ENCODE results near the gene ZNRF3. TPM values are rescaled to one million over a fixed set of nuclear protein-coding genes. Genes with fewer than 3 reads are reported as not detected.

Gene ZNRF3
- total RNA-seq, 4 donors from 2014 or later = 6.1 to 23.2 (median 12.0) TPM

GRCh38 chr22:29014293-29014692 lies 130.9 kb downstream of the ZNRF3 start:
- TF ChIP-seq POLR2A (IDR thresholded peaks at IDR 0.05) = no peak
- TF ChIP-seq, protein P1, sequence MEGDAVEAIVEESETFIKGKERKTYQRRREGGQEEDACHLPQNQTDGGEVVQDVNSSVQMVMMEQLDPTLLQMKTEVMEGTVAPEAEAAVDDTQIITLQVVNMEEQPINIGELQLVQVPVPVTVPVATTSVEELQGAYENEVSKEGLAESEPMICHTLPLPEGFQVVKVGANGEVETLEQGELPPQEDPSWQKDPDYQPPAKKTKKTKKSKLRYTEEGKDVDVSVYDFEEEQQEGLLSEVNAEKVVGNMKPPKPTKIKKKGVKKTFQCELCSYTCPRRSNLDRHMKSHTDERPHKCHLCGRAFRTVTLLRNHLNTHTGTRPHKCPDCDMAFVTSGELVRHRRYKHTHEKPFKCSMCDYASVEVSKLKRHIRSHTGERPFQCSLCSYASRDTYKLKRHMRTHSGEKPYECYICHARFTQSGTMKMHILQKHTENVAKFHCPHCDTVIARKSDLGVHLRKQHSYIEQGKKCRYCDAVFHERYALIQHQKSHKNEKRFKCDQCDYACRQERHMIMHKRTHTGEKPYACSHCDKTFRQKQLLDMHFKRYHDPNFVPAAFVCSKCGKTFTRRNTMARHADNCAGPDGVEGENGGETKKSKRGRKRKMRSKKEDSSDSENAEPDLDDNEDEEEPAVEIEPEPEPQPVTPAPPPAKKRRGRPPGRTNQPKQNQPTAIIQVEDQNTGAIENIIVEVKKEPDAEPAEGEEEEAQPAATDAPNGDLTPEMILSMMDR (IDR thresholded peaks at IDR 0.05) = no peak
- Histone ChIP-seq H3K27ac (no peak overlapping the region), H3K27me3 (no peaks in the 10 kb centered on the region), H3K4me1 (no peaks in the 10 kb centered on the region), H3K4me3 (no peak overlapping the region), H3K36me3 (no peaks in the 10 kb centered on the region), H3K9me3 (no peaks in the 10 kb centered on the region)
- no peak for DNase-seq
- intact Hi-C loops (cut with DNase I; ENCODE audit: low total_unique reads) = no loop called here

DNA sequence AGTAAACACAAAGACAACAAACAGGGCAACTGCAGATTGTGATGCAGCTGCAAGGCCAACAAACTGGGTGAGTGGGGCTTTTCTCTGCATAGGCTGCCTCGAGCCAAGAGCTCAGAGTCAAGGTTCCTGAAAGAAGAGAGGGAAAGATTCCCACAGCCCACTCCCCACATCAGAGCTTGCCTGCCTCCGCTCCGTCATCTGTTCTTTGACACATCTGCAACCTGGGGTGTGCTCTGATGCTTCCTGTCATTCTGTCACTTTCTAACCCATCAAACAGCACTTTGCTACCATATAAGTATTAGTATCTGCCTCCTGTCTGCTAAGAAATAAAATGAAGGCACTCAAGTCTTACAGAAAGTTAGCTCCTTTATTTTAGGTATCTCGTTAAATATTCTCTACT lies 131.4 kb downstream of the ZNRF3 start:
- H3K4me1 ChIP-seq = no peaks in the 10 kb centered on the region
- no peak for DNase-seq
- no peak overlapping the region for H3K27ac ChIP-seq
- TF ChIP-seq POLR2A (IDR thresholded peaks at IDR 0.05) = no peak
- TF ChIP-seq, protein P1 (IDR thresholded peaks at IDR 0.05) = no peak
- H3K4me3 ChIP-seq = no peak overlapping the region
- no peaks in the 10 kb centered on the region for H3K36me3 ChIP-seq
- H3K27me3 ChIP-seq = no peaks in the 10 kb centered on the region
- H3K9me3 ChIP-seq = no peaks in the 10 kb centered on the region
- intact Hi-C loops (cut with DNase I; ENCODE audit: low total_unique reads) = no loop called here

GRCh38 chr22:29016067-29016938 lies 132.9 kb downstream of the ZNRF3 start:
- Histone ChIP-seq H3K27ac (no peak overlapping the region), H3K36me3 (no peaks in the 10 kb centered on the region), H3K4me3 (no peak overlapping the region), H3K9me3 (no peaks in the 10 kb centered on the region), H3K4me1 (no peaks in the 10 kb centered on the region), H3K27me3 (no peaks in the 10 kb centered on the region)
- intact Hi-C loops (cut with DNase I; ENCODE audit: low total_unique reads) = no loop called here
- DNase-seq = no peak
- no peak for TF ChIP-seq POLR2A (IDR thresholded peaks at IDR 0.05)

- DNase-seq = no peak
- H3K9me3 ChIP-seq = no peaks in the 10 kb centered on the region
- H3K4me3 ChIP-seq = no peak overlapping the region
- H3K27me3 ChIP-seq = no peaks in the 10 kb centered on the region
- no peaks in the 10 kb centered on the region for H3K36me3 ChIP-seq
- H3K27ac ChIP-seq = no peak overlapping the region
- TF ChIP-seq POLR2A (IDR thresholded peaks at IDR 0.05) = no peak
- TF ChIP-seq, protein P1 (IDR thresholded peaks at IDR 0.05) = no peak
- intact Hi-C loops (cut with DNase I; ENCODE audit: low total_unique reads) = no loop called here
- H3K4me1 ChIP-seq = no peaks in the 10 kb centered on the region
These were observed 135.2 kb downstream of the ZNRF3 start for GRCh38 chr22:29018293-29019189.

DNA sequence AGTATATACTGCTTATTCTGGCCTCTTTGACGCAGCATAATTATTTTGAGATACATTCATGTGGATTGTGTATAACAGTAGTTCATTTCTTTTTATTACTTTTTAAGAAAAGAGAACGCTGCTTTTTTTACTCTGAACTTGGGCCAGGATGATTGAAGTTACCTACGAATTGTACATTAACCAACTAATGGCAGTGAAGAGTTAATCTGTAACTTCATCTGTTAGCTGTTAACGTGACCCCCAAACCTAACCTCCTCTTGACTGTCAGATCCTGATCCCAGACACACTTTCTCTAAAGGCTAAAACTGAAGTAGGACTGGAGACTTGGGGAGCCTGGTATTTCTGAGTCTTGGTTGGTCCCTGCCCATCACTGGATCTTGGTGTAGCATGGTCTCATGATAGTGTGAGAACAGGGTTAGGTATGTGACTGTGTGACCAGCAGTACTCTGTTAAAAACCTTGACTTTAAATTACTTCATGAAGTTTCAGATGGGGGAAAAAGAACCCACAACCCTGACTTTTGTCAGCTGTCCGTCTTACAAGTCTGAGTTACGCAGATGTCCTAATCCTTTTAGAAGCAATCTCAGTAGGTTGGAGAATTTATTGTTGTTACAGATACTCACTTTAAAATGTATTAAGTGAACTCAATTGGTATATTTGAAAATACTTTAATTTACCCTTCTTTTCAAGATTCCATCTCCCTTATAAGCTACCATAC lies 138.9 kb downstream of the ZNRF3 start:
- intact Hi-C loops (cut with DNase I; ENCODE audit: low total_unique reads) = no loop called here
- H3K27ac ChIP-seq = no peak overlapping the region
- H3K9me3 ChIP-seq = no peaks in the 10 kb centered on the region
- H3K4me3 ChIP-seq = no peak overlapping the region
- TF ChIP-seq, protein P1 (IDR thresholded peaks at IDR 0.05) = no peak
- TF ChIP-seq POLR2A (IDR thresholded peaks at IDR 0.05) = no peak
- no peaks in the 10 kb centered on the region for H3K36me3 ChIP-seq
- no peaks in the 10 kb centered on the region for H3K27me3 ChIP-seq
- H3K4me1 ChIP-seq = no peaks in the 10 kb centered on the region
- no peak for DNase-seq

Measured in uterus (tissue), 4 donors.